HG03378 (cell line): ENCODE measurements around the gene IDH2.
"Not testable (repeated sequence)": the region's sequence is repeated elsewhere in the genome, so short reads cannot be mapped to it uniquely, and the experiment has no call there.

Experiments
- ATAC-seq: cut with Tn5 transposase; IDR thresholded peaks from one replicate; pipeline ENCODE4 v1.9.1; 2021; ENCODE audit warnings: mild to moderate bottlenecking, moderate library complexity; ENCODE audit not compliant: unreplicated experiment

Gene IDH2

GRCh38 chr15:90101969-90102890, at the start of gene IDH2:
Gene IDH2 (minus strand): TSS chr15:90102468. CDS start chr15:90102390, 78 bp downstream.
- ATAC-seq = no peak

GRCh38 chr15:90150551-90150950, 48.3 kb upstream of the IDH2 start:
- ATAC-seq = not testable (repeated sequence)

- no peak for ATAC-seq
These were observed 47.5 kb upstream of the IDH2 start for GRCh38 chr15:90149609-90150340.

DNA sequence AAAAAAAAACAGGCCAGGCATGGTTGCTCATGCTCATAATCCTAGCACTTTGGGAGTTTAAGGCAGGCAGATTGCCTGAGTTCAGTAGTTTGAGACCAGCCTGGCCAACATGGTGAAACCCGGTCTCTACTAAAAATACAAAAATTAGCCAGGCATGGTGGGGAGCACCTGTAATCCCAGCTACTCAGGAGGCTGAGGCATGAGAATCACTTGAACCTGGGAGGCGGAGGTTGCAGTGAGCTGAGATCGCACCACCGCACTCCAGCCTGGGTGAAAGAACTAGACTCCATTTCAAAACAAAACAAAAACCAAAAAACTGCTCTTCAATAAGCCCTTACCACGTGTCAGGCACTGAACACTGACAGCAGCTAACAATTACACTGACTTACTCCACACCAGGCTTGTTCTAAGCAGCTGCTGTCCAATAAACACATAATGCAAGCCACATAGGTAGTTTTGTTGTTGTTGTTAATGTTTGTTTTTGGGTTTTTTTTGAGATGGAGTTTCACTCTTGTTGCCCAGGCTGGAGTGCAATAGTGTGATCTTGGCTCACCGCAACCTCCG, 44.0 kb upstream of the IDH2 start:
- ATAC-seq = not testable (repeated sequence)

GRCh38 chr15:90145761-90146160, 43.5 kb upstream of the IDH2 start:
- ATAC-seq = no peak

- ATAC-seq = no peak
These were observed 43.0 kb upstream of the IDH2 start for GRCh38 chr15:90145259-90145658.

- no peak for ATAC-seq
These were observed 40.9 kb upstream of the IDH2 start for GRCh38 chr15:90143166-90143655.

- ATAC-seq = no peak
These were observed 40.2 kb upstream of the IDH2 start for GRCh38 chr15:90142216-90143165.

DNA sequence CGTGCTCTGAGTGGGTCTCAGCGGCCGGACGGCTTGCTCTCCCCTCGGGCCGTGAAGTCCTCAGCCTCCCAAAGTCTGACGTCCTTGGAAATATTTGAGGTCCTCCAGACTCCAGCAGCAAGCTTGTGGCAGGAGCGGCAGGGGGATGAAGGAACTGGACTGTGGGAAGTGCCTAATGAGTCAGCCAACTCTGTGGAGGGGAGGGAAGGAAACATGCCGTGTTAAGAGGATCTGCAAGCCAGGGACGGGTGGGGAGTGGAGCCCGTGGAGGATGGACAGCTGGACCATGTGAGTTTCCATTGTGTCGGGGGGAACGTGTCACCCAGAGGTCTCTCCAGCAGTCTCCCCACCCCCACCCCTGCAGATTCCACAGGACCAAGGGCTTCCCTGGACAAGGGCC, 39.4 kb upstream of the IDH2 start:
- ATAC-seq = no peak

- not testable (repeated sequence) for ATAC-seq
These were observed 37.3 kb upstream of the IDH2 start for GRCh38 chr15:90139549-90139948.

DNA sequence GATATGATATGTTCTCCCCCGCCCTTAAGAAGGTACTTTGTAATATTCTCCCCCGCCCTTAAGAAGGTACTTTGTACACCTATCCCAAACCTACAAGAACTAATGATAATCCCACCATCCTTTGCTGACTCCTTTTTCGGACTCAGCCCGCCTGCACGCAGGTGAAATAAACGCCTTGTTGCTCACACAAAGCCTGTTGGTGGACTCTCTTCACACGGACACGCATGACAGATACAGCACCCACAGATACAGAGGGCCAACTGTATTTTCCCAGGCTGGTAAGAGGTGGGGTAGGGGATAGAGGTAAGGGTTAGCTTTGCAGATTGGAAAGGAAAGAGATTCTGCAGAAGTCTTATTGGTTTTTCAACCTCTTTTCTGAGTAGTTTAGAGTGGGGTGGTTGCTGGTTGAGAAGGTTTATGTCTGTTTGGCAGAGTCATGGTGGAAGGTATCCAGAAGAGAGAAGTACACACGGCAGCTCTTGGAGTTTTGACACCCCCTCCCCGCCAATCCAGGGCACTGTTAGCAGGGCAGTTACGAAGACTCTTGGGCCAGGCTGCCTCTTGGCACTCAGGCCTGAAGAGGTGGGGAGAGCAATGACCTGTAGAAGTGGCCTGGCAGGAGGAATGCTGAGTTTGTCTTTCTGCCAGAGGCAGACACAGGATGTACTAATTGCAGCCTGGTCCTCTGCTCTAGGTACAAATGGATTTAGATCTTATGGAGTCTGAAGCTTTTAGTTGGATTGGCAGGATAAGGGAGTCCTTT, 36.0 kb upstream of the IDH2 start:
- no peak for ATAC-seq

- no peak for ATAC-seq
These were observed 30.2 kb upstream of the IDH2 start for GRCh38 chr15:90132437-90132836.

- ATAC-seq = no peak
These were observed 29.6 kb upstream of the IDH2 start for GRCh38 chr15:90131848-90132247.

DNA sequence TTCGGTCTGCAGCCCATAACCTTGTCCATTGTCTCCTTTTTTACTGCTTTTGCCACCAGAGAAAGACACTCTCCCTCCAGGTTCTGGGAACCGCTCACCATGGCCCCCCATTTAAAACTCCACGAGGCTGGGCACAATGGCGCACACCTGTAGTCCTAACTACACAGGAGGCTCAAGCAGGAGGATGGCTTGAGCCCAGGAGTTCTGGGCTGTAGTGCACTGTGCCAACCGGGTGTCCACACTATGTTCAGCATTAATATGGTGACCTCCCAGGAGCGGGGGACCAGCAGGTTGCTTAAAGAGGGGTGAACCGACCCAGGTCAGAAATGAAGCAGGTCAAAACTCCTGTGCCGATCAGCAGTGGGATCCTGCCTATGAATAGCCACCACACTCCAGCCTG, 28.0 kb upstream of the IDH2 start:
- ATAC-seq = no peak

GRCh38 chr15:90126596-90127435, 24.5 kb upstream of the IDH2 start:
- ATAC-seq = no peak

DNA sequence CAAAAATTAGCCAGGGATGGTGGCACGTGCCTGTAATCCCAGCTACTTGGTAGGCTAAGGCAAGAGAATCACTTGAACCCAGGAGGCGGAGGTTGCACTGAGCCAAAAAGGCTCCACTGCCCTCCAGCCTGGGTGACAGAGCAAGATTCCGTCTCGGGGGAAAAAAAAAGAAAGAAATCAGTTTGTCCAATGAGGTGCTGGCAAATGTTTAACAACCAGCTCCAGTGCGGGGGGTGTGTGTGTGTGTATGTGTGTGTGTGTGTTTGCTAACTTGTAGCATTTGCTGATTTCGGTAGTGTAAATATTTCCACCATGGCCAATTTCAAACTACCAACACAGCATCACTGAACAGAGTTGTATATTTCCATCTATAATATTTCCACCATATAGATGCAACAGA, 23.8 kb upstream of the IDH2 start:
- no peak for ATAC-seq

DNA sequence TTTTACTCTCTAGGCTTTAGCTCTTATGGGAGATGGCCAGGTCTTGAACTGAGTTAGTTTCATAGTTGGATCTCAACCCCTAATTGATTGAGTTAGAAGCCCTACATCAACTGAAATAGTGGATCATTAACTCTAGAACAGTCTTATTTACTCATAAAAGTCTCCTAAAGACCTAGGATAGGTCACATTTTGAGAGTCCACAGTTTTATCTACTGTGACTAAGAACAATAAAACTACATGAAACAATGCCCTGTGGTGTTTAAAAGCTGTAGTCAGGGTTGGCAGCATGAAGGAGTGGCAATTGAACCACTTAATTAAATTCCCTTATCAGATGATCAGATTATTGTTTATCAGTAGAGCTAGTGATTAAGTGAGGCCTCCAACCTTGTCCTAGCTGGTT, 22.2 kb upstream of the IDH2 start:
- no peak for ATAC-seq

GRCh38 chr15:90121086-90121485, 18.8 kb upstream of the IDH2 start:
- no peak for ATAC-seq

DNA sequence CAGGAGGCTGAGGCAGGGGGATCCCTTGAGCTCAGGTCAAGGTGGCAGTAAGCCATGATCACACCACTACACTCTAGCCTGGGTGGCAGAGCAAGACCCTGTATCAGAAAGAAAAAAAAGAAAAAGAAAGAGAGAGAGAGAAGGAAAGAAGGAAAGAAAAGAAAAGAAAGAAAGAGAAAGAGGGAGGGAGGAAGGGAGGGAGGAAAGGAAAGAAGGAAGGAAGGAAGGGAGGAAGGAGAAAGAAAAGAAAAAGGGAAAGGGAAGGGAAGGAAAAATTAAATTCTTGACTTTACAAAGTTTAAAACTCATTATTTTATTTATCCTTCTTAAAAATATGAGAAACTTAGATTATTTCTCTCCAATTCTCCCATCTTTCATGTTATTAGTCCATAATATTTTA, 17.1 kb upstream of the IDH2 start:
- no peak for ATAC-seq
